Fibroblast of lung (primary cell): ENCODE measurements around the gene OCA2.

Source experiments
- EZH2 ChIP-seq: IDR thresholded peaks from 2 replicates; pipeline ENCODE4 v1.5.1; 2012; ENCODE audit warnings: low read length, control low read depth, mild to moderate bottlenecking; ENCODE audit errors: missing control alignments
- TF ChIP-seq, protein P1 (sequence below), 2 donors: IDR thresholded peaks in 1 of 2; conservative IDR thresholded peaks in 1 of 2; 1 replicate in 1 of 2; 2 replicates in 1 of 2; pipeline ENCODE4 v1.5.1; 2011 to 2012; ENCODE audit warnings: low read length in 2 of 2, control low read depth in 1 of 2, inconsistent platforms in 1 of 2, low read depth in 1 of 2, mild to moderate bottlenecking in 1 of 2

DNA sequence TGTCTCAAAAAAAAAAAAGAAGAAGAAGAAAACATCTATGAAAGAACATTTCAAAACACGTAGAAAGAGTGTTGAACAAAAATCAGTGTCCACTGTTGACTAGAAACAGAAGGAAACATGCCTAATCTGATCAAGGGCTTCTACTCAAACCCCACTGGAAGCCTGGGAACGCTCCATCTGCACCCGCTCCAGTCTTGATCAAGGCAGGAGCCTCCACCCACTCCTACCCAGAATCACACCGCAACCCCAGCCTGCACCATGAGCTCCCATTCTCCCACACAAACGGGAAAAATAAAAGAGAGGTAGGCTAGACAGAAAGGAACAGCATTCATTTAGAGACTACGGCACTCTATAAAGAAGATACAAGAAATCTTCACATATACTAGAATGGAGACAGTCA is 40.9 kb upstream of the OCA2 start:
- TF ChIP-seq, protein P1, sequence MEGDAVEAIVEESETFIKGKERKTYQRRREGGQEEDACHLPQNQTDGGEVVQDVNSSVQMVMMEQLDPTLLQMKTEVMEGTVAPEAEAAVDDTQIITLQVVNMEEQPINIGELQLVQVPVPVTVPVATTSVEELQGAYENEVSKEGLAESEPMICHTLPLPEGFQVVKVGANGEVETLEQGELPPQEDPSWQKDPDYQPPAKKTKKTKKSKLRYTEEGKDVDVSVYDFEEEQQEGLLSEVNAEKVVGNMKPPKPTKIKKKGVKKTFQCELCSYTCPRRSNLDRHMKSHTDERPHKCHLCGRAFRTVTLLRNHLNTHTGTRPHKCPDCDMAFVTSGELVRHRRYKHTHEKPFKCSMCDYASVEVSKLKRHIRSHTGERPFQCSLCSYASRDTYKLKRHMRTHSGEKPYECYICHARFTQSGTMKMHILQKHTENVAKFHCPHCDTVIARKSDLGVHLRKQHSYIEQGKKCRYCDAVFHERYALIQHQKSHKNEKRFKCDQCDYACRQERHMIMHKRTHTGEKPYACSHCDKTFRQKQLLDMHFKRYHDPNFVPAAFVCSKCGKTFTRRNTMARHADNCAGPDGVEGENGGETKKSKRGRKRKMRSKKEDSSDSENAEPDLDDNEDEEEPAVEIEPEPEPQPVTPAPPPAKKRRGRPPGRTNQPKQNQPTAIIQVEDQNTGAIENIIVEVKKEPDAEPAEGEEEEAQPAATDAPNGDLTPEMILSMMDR (conservative IDR thresholded peaks at IDR 0.05 in 1 of 2, IDR thresholded peaks at IDR 0.05 in 1 of 2; ENCODE audit: low read depth in 1 of 2, low read length in 2 of 2) = no peak
- no peak for TF ChIP-seq EZH2
